OCI-LY7 (cell line): ENCODE results near the gene SIDT1.

Source experiments
- CTCF ChIP-seq: fragments of 200-600 bp; sonication (generic); conservative IDR thresholded peaks from 2 replicates; pipeline ENCODE4 v1.5.1; 2014; ENCODE audit warnings: mild to moderate bottlenecking, antibody characterized with exemption, low read length, moderate library complexity, mixed read lengths
- EZH2phosphoT487 ChIP-seq: fragments of 200-600 bp; sonication (generic); IDR thresholded peaks from 2 replicates; pipeline ENCODE4 v1.6.1; 2018; ENCODE audit warnings: low read depth, borderline replicate concordance, mild to moderate bottlenecking, mixed run types, antibody characterized with exemption, low read length, moderate library complexity, mixed read lengths

GRCh38 chr3:113638910-113639309 is 106.6 kb downstream of the SIDT1 start:
- TF ChIP-seq CTCF (no peak), EZH2phosphoT487 (no peak)
